DOHH2 (cell line): ENCODE results near the gene CLCC1.
"Not testable (repeated sequence)": the region's sequence is repeated elsewhere in the genome, so short reads cannot be mapped to it uniquely, and the experiment has no call there.

Experiments
- H3F3A ChIP-seq: fragments of 200-600 bp; sonication (generic), shearing (Covaris generic); 2 replicates; pipeline ENCODE4 v1.6.0; 2016; ENCODE audit warnings: antibody characterized with exemption, mild to moderate bottlenecking; ENCODE audit not compliant: control insufficient read depth, insufficient read depth
- H3K27ac ChIP-seq: fragments of 200-600 bp; sonication (generic); 2 replicates; pipeline ENCODE4 v1.5.1; 2014; ENCODE audit warnings: low read depth, mild to moderate bottlenecking, low read length, moderate library complexity
- H3K27me3 ChIP-seq: fragments of 200-600 bp; sonication (generic); 2 replicates; pipeline ENCODE4 v1.6.1; 2014; ENCODE audit warnings: mild to moderate bottlenecking, low read length, mixed read lengths; ENCODE audit not compliant: control insufficient read depth
- H3K36me3 ChIP-seq: fragments of 200-600 bp; sonication (generic); 2 replicates; pipeline ENCODE4 v1.6.1; 2014; ENCODE audit warnings: mild to moderate bottlenecking, low read length, moderate library complexity, mixed read lengths; ENCODE audit not compliant: control insufficient read depth
- H3K4me1 ChIP-seq: fragments of 200-600 bp; sonication (generic); 2 replicates; pipeline ENCODE4 v1.6.1; 2014; ENCODE audit warnings: mild to moderate bottlenecking, low read length, mixed read lengths; ENCODE audit not compliant: control insufficient read depth
- H3K4me2 ChIP-seq: fragments of 200-600 bp; sonication (generic); 2 replicates; pipeline ENCODE4 v1.6.0; 2014; ENCODE audit warnings: mild to moderate bottlenecking, low read length, moderate library complexity
- H3K4me3 ChIP-seq: fragments of 200-600 bp; sonication (generic); 2 replicates; pipeline ENCODE4 v1.5.1; 2014; ENCODE audit warnings: mild to moderate bottlenecking, low read length, mixed read lengths
- H3K79me2 ChIP-seq: fragments of 200-600 bp; sonication (generic); 2 replicates; pipeline ENCODE4 v1.6.1; 2014; ENCODE audit warnings: mild to moderate bottlenecking, low read length, mixed read lengths; ENCODE audit not compliant: control insufficient read depth
- H3K9me2 ChIP-seq: fragments of 200-600 bp; sonication (generic); replicated peaks from 2 replicates; pipeline ENCODE4 v1.6.1; 2014; ENCODE audit warnings: mild to moderate bottlenecking, low read length, mixed read lengths; ENCODE audit not compliant: control insufficient read depth
- H3K9me3 ChIP-seq: fragments of 200-600 bp; sonication (generic); 2 replicates; pipeline ENCODE4 v1.6.1; 2014; ENCODE audit warnings: antibody characterized with exemption, low read length, mixed read lengths; ENCODE audit not compliant: control insufficient read depth, insufficient read depth
- H4K20me1 ChIP-seq: fragments of 200-600 bp; sonication (generic); 2 replicates; pipeline ENCODE4 v1.6.0; 2014; ENCODE audit warnings: low read depth, mild to moderate bottlenecking, antibody characterized with exemption, low read length, moderate library complexity; ENCODE audit not compliant: control insufficient read depth, insufficient read depth
- EZH2phosphoT487 ChIP-seq: fragments of 200-600 bp; sonication (generic); IDR thresholded peaks from 2 replicates; pipeline ENCODE4 v1.6.1; 2017; ENCODE audit warnings: borderline replicate concordance, mild to moderate bottlenecking, antibody characterized with exemption, low read length, moderate library complexity, mixed read lengths
- TF ChIP-seq, protein P1 (sequence below): fragments of 200-600 bp; sonication (generic); IDR thresholded peaks from one replicate; pipeline ENCODE4 v1.5.1; 2014; ENCODE audit warnings: antibody characterized with exemption, mild to moderate bottlenecking, low read depth, low read length; ENCODE audit not compliant: poor library complexity, severe bottlenecking

The CLCC1 gene, protein sequence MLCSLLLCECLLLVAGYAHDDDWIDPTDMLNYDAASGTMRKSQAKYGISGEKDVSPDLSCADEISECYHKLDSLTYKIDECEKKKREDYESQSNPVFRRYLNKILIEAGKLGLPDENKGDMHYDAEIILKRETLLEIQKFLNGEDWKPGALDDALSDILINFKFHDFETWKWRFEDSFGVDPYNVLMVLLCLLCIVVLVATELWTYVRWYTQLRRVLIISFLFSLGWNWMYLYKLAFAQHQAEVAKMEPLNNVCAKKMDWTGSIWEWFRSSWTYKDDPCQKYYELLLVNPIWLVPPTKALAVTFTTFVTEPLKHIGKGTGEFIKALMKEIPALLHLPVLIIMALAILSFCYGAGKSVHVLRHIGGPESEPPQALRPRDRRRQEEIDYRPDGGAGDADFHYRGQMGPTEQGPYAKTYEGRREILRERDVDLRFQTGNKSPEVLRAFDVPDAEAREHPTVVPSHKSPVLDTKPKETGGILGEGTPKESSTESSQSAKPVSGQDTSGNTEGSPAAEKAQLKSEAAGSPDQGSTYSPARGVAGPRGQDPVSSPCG

GRCh38 chr1:108963052-108963686 is at the start of gene CLCC1:
CLCC1 (minus strand) TSS chr1:108963484; CDS start chr1:108950437, 13,047 bp downstream.
- H3K79me2 ChIP-seq: peaks cover 39% of the 10 kb centered on the region

GRCh38 chr1:109011335-109011734 is 48.1 kb upstream of the CLCC1 start:
- Histone ChIP-seq H3K9me2 (no peaks in the 10 kb centered on the region), H4K20me1 (no peaks in the 10 kb centered on the region), H3K27me3 (no peaks in the 10 kb centered on the region), H3K4me3 (no peak overlapping the region), H3K4me1 (peaks cover 8% of the 10 kb centered on the region), H3K4me2 (no peak overlapping the region), H3K9me3 (no peaks in the 10 kb centered on the region), H3F3A (no peaks in the 10 kb centered on the region), H3K36me3 (peaks cover 18% of the 10 kb centered on the region), H3K27ac (no peak overlapping the region), H3K79me2 (no peaks in the 10 kb centered on the region)
- TF ChIP-seq, protein P1, sequence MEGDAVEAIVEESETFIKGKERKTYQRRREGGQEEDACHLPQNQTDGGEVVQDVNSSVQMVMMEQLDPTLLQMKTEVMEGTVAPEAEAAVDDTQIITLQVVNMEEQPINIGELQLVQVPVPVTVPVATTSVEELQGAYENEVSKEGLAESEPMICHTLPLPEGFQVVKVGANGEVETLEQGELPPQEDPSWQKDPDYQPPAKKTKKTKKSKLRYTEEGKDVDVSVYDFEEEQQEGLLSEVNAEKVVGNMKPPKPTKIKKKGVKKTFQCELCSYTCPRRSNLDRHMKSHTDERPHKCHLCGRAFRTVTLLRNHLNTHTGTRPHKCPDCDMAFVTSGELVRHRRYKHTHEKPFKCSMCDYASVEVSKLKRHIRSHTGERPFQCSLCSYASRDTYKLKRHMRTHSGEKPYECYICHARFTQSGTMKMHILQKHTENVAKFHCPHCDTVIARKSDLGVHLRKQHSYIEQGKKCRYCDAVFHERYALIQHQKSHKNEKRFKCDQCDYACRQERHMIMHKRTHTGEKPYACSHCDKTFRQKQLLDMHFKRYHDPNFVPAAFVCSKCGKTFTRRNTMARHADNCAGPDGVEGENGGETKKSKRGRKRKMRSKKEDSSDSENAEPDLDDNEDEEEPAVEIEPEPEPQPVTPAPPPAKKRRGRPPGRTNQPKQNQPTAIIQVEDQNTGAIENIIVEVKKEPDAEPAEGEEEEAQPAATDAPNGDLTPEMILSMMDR: no peak
- TF ChIP-seq EZH2phosphoT487: no peak

More at GRCh38 chr1:108963052-108963686, at the start of gene CLCC1:
- Histone ChIP-seq H3K36me3 (no peaks in the 10 kb centered on the region), H3K9me3 (no peaks in the 10 kb centered on the region), H3K4me1 (peaks cover 19% of the 10 kb centered on the region), H3K4me2 (peak within 1 kb of the TSS; percentile 86), H4K20me1 (no peaks in the 10 kb centered on the region), H3K27me3 (no peaks in the 10 kb centered on the region), H3F3A (peaks cover 8% of the 10 kb centered on the region; the same call in 1 of the 2 replicates), H3K4me3 (peak within 1 kb of the TSS; percentile 74), H3K27ac (peak within 1 kb of the TSS; percentile 82), H3K9me2 (no peaks in the 10 kb centered on the region)
- TF ChIP-seq, protein P1: no peak
- TF ChIP-seq EZH2phosphoT487: no peak

- H3K79me2 ChIP-seq: not testable (repeated sequence)
These were observed 33.3 kb upstream of the CLCC1 start for GRCh38 chr1:108996622-108997021.

DNA sequence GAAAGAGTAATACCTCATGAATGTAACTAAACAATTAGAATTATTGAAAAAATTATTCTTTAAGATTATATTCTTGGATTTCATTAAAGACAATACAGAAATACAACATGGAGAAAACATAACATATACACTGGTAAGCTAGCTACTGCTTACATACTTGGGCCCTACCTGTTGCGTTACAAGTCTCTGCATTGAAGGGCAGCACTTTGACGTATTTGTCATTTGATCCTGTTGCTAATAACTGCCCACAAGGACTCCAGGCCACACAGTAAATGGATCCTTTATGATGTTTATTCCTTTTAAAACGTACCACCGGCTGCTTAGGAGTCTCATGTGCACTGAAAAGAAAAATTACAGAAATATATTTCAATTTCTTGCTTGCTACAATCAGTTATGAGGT is 19.8 kb upstream of the CLCC1 start:
- Histone ChIP-seq H3K36me3 (peaks cover 8% of the 10 kb centered on the region; the same call in 1 of the 2 replicates), H4K20me1 (no peaks in the 10 kb centered on the region), H3K4me3 (no peak overlapping the region), H3K27ac (no peak overlapping the region), H3K27me3 (no peaks in the 10 kb centered on the region), H3K4me2 (no peak overlapping the region), H3K9me2 (no peaks in the 10 kb centered on the region), H3F3A (peaks cover 6% of the 10 kb centered on the region; the same call in 1 of the 2 replicates), H3K79me2 (no peaks in the 10 kb centered on the region), H3K9me3 (no peaks in the 10 kb centered on the region), H3K4me1 (no peaks in the 10 kb centered on the region)
- TF ChIP-seq, protein P1: no peak
- TF ChIP-seq EZH2phosphoT487: no peak

More at GRCh38 chr1:108996622-108997021, 33.3 kb upstream of the CLCC1 start:
- not testable (repeated sequence) for H3K9me2 ChIP-seq, H3K4me1 ChIP-seq, H3K4me2 ChIP-seq, H3K27ac ChIP-seq, H3K4me3 ChIP-seq, H4K20me1 ChIP-seq, H3K27me3 ChIP-seq, H3F3A ChIP-seq
- H3K9me3 ChIP-seq: peaks cover 13% of the 10 kb centered on the region; the same call in 1 of the 2 replicates
- peaks cover 40% of the 10 kb centered on the region for H3K36me3 ChIP-seq
